IPS-NIHi7 (cell line): ENCODE results near the gene ALMS1.
A peak's percentile ranks its signal among the peaks of the same experiment; 100 is the strongest.
"Not testable (repeated sequence)": the region's sequence is repeated elsewhere in the genome, so short reads cannot be mapped to it uniquely, and the experiment has no call there.

Experiments used
- DNase-seq: peaks from one replicate; pipeline ENCODE4 v3.0.0; 2012; ENCODE audit warnings: mixed read lengths; ENCODE audit errors: extremely low spot score

Gene ALMS1

DNA sequence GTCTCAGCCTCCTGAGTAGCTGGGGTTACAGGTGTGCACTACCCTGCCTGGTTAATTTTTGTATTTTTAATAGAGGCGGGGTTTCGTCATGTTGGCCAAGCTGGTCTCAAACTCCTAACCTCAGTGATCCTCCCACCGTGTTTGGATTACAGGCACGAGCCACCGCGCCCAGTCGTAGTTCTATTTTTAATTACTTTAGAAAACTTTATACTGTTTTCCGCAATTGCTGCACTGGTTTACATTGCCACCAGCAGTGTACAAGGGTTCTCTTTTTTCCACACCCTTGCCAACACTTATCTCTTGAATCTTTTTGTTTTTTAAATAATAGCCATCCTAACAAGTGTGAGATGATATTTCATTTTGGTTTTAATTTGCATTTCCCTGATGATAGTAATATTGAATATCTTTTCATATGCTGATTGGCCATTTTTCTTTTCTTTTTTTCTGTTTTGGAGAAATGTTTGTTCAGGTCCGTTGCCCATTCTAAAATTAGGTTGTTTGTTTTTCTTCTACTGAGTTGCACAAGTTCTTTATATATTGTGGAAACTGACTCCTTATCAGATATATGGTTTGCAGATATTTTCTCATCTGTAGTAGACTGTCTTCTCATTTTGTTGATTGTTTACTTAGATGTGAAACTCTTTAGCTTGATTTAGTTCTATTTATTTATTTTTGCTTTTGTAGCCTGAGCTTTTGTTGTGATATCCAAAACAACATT lies 16.9 kb downstream of the ALMS1 start:
- DNase-seq, result no peak

- DNase-seq, result no peak
These were observed 17.6 kb downstream of the ALMS1 start for GRCh38 chr2:73403237-73403636.

DNA sequence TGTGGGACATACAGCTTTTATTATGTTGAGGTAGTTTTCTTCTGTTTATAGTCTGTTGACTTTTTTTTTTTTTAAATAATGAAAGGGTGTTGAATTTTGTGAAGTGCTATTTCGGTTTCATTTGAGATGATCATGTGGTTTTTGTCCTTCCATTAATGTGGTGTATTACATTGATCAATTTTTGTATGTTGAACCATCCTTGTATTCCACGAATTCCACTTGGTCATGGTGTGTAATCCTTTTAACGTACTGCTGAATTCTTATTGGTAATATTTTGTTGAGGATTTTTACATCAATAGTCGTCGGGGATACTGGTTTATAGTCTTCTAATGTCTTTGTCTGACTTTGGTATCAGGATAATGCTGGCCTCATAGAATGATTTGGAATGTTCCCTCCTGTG lies 18.8 kb downstream of the ALMS1 start:
- DNase-seq, result no peak

- no peak for DNase-seq
These were observed 21.4 kb downstream of the ALMS1 start for GRCh38 chr2:73406996-73407395.

- DNase-seq, result no peak
These were observed 22.6 kb downstream of the ALMS1 start for GRCh38 chr2:73408198-73408597.

DNA sequence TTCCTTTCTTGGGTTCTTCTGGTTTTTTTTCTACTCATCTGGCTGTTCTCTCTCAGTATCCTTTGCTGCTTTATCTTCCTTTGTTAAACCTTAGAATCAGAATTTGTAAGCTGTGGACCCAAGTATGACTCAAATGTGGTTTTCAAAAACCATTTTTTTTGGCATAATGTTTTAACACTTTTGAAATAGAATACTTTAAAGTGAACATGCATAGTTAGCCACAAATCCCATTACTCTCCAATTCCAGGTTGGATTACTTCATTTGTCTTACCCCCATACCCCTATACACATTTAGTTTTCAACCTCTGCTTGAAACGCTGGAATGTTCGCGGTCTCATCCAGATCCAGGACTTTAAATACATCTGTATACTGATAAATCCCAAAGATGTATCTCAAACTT lies 29.1 kb downstream of the ALMS1 start:
- DNase-seq, result no peak

DNA sequence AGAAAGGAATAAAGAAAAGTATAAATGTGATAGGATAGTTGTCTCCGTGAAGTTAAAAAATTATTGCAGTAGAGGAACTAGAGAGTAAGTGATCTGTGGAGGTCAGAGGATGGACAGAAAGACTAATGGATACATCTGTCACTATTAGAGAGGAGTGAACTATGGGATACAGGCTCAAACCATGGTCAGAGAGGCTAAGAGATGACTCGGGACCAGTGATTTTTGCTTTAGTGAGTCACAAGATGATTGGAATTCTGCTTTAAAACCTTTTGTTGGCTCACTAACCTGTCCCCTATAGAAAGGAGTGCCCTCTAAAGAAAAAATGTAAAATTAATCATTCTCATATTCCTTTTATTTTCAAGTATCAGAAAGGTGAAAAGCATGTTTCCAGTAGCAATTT lies 30.3 kb downstream of the ALMS1 start:
- DNase-seq, result no peak

DNA sequence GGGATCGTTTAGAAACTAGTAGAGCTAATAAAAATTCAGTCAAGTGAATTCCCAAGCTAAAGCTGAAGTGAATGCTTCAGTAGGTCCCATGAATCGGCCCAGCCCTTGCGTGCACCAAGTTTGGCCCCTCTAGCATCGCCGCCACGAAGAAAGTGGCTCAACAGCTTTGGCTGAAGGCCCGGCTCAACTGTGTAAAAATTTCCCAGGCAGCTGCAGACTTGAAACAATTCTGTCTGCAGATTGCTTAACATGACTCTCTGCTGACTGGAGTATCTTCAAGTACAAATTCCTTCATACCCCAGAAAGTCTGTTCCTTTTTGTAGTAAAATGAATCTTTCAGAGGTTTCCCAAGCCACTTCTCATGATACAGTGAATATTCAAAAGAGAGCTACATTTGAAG lies 32.7 kb downstream of the ALMS1 start:
- DNase-seq, result no peak

GRCh38 chr2:73423913-73424312 lies 38.3 kb downstream of the ALMS1 start:
- no peak for DNase-seq

- no peak for DNase-seq
These were observed 40.5 kb downstream of the ALMS1 start for GRCh38 chr2:73426176-73426575.

DNA sequence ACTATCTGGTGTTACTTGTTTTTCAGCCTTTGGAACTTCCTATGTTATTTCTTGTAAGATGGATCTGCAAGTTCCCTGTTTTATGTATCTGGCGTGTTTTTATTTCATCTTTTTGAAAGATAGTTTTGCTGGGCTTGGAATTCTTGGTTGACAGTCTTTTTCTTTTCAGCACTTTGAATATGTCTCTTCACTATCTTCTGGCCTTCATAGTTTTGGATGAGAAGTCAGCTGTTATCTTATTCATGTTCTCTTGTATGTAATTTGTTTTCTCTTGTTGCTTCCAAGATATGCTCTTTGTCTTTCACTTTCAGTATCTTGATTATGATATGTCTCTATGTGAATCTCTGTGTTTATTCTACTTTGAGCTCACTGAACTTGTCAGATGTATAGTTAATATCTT lies 50.4 kb downstream of the ALMS1 start:
- no peak for DNase-seq

DNA sequence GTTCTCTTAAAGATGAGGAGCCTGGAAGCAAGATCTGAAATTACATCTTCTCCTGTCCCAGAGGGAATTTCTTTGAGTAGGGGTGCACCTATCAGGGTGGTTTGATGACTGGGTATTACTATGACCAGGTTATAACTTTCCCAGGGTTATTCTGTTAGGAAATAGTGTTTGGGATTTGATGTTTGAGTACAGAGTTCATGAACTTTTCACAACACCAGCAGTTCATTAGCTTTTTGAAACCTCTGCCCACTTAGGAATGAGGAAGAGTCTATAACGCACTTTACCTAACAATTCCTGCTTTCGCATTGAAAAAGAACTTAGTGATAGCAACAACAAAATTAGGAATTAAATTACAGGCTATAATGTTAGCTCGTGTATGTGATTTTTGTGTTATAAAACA lies 58.6 kb downstream of the ALMS1 start:
- DNase-seq, result no peak

GRCh38 chr2:73448856-73449255 lies 63.2 kb downstream of the ALMS1 start:
- DNase-seq, result no peak

DNA sequence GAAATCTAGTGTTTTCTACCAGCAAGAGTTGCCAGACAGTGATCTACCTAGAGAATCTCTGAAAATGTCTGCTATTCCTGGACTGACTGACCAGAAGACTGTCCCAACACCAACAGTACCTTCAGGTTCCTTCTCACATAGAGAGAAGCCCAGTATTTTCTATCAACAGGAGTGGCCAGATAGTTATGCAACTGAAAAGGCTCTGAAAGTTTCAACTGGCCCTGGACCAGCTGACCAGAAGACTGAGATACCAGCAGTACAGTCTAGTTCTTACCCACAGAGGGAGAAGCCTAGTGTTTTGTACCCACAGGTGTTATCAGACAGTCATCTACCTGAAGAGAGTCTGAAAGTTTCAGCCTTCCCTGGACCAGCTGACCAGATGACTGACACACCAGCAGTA lies 63.8 kb downstream of the ALMS1 start:
- DNase-seq, result no peak

- DNase-seq, result no peak
These were observed 65.8 kb downstream of the ALMS1 start for GRCh38 chr2:73451263-73451972.

- DNase-seq, result no peak
These were observed 72.3 kb downstream of the ALMS1 start for GRCh38 chr2:73457982-73458381.

DNA sequence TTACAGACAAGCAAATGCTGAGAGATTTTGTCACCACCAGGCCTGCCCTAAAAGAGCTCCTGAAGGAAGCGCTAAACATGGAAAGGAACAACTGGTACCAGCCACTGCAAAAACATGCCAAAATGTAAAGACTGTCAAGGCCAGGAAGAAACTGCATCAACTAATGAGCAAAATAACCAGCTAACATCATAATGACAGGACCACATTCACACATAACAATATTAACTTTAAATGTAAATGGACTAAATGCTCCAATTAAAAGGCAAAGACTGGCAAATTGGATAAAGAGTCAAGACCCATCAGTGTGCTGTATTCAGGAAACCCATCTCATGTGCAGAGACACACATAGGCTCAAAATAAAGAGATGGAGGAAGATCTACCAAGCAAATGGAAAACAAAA lies 76.8 kb downstream of the ALMS1 start:
- not testable (repeated sequence) for DNase-seq

DNA sequence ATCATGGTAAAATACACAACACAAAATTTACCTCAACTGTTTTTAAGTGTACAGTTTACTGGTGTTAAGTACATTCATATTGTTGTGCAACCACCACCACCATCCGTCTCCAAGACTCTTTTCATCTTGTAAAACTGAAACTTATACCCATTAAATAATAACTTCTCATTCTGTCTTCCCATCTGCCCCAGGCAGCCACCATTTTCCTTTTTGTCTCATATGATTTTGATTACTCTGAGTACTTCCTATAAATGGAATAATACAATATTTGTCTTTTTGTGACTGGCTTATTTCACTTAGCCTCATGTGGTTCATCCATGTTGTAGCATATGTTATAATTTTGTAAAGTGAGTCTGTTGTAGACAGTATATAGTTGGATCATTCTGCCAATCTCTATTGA lies 82.7 kb downstream of the ALMS1 start:
- no peak for DNase-seq

DNA sequence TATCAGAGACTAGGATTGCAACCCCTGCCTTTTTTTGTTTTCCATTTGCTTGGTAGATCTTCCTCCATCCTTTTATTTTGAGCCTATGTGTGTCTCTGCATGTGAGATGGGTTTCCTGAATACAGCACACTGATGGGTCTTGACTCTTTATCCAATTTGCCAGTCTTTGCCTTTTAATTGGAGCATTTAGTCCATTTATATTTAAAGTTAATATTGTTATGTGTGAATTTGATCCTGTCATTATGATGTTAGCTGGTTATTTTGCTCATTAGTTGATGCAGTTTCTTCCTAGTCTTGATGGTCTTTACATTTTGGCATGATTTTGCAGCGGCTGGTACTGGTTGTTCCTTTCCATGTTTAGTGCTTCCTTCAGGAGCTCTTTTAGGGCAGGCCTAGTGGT lies 98.2 kb downstream of the ALMS1 start:
- DNase-seq, result not testable (repeated sequence)

GRCh38 chr2:73487112-73487657 lies 101.5 kb downstream of the ALMS1 start:
- DNase-seq, result no peak

DNA sequence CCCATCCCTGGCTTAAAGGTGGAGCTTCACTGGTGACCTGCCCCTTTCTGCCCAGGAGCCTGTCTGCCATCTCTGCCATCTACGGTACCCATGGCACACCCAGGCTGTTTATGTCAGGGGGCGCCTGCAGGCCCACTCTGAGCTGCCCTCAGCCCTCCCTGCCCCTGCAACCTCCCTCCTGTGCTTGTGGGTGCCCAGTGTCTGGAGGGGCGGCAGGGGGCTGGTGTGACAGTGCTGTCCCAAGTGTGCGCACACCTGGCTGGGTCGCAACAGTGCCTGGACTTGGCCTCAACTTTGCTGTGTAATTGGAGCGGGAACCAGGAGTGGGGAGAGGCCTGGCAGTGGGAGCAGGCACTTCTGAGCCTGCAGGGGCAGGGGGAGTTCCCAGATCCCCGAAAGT lies 102.4 kb downstream of the ALMS1 start:
- no peak for DNase-seq

DNA sequence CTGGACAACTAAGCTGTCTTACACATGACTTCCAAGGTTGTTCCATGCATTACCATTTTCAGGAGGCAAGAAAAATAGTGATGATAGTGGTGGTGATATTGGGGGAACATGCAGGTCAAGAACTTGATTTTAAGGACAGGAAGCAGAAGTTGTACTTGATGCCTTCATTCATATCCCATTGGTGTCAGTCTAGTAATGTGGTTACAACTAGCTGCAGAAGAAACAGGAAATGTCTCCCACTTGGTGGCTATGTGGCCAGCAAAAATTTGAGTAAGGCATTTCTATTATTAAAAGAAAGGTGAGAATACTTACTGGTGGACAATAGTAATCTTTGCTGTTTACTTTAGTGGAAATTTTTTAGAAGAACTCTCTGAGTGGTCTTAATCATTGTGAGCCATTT lies 103.4 kb downstream of the ALMS1 start:
- DNase-seq, result no peak

DNA sequence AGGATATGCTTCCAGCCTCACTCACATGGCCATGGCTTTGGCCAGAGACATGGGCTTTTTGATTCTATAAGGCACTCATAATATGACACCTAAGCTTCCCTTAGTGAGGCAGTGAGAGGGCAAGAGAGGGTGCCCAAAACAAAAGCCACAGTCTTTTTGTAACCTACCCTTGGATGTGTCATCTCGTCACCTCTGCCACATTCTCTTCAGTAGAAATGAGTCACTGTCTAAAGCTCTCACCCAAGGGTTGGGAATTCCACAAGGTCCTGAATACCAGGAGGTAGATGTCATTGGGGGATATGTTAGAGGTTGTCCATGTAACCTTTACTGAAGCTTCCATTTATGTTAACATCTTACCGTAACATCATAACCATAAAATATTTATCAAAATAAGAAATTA lies 108.4 kb downstream of the ALMS1 start:
- peak; percentile 14 for DNase-seq
